Measurements from ENCODE around the gene CR1L. TPM values are rescaled to one million over a fixed set of nuclear protein-coding genes. Genes with fewer than 3 reads are reported as not detected.

CR1L gene
- total and polyA plus RNA-seq, 2 of the 8 experiments (the other 6 are each of a cell fraction or from before 2014, with no cell fraction given), result 0.39 TPM; not detected in 1

DNA sequence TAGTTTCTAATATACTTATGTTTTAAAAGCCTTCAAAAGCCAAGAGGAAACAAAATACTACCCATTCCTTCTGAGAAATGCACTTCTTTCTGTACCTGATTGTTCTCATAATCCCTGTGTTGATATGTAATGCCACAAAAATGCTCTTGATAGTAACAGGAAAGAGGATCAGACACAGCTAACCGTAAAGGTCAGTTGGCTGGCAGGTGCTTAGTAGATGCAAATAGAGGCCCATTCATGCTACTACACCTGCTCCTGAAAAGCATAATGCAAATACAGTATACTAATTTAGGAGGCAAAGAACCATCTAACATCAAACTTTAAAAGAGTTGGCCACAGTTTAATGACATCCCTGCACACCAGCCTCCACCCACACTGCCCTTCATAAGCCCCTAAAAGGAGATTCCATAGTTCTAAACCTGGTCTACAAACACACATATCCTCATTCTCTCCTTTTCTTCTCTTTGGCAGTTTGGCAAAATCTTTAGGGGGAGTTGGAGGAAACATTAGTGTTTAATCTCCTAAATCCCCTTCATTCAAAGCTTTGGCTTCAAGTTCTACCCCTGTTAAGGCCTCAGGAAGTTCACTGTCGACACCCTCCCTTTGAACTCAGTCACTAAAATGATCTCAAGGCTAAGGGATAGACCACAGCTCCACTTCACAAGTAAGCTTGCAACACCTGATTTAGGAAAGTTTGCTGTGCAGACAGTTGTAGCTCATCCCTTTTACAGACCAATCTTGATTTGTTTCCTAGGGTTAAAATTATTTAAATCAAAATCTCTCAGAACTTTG, 104.0 kb downstream of the CR1L start:
- DNase-seq (ENCODE audit: low read depth in 1 of 2, low spot score in 2 of 2) (no peak), FAIRE-seq (no peak)
- H3K4ac ChIP-seq (replicated peaks; ENCODE audit: insufficient read length, low read depth, low read length), result no peak overlapping the region
- H2BK15ac ChIP-seq (ENCODE audit: low read length), result no peak overlapping the region
- H2BK20ac ChIP-seq (ENCODE audit: low read length), result no peak overlapping the region
- H2AFZ ChIP-seq (ENCODE audit: low read length), result no peak overlapping the region
- H2BK5ac ChIP-seq (ENCODE audit: low read depth, low read length), result no peak overlapping the region
- H3K4me3 ChIP-seq (ENCODE audit: extremely low read depth in 1 of 4, insufficient read depth in 2 of 4, low read depth in 3 of 4, low read length in 4 of 4), result no peak overlapping the region; a peak in 1 of 8 replicates
- no peak overlapping the region for H2BK120ac ChIP-seq (replicated peaks; ENCODE audit: low read depth, low read length)
- peaks cover 2 to 4% of the 10 kb centered on the region in 2 experiments for H4K20me1 ChIP-seq (replicated peaks in 1 of 2; ENCODE audit: control insufficient read depth in 1 of 2, insufficient read depth in 2 of 2, low read length in 2 of 2)
- H3K4me1 ChIP-seq (replicated peaks in 1 of 4; ENCODE audit: control insufficient read depth in 3 of 4, insufficient read depth in 4 of 4, low read length in 3 of 4), result peaks cover 0 to 12% (median 10%) of the 10 kb centered on the region in 4 experiments
- H4K91ac ChIP-seq (replicated peaks; ENCODE audit: insufficient read length, low read length), result no peak overlapping the region
- no peak overlapping the region for H2BK12ac ChIP-seq (ENCODE audit: low read depth, low read length)
- no peak overlapping the region for H4K5ac ChIP-seq (ENCODE audit: insufficient read length, low read depth, low read length)
- H3K23me2 ChIP-seq (ENCODE audit: low read depth, low read length), result 0 out of 2 replicates have a peak, but pooled peaks cover 2% of the 10 kb centered on the region
- H4K8ac ChIP-seq (ENCODE audit: extremely low read depth, insufficient read depth, low read length), result no peak overlapping the region
- WGBS, 2 experiments (ENCODE audit: extremely low coverage in 1 of 2, insufficient coverage in 1 of 2, insufficient read length in 1 of 2, insufficient replicate concordance in 2 of 2, low coverage in 1 of 2, low lambda C conversion rate in 2 of 2, missing lambda C conversion rate in 1 of 2), result 75% methylated on average over 2 of the region's 2 CpGs; no CpG with 5 or more reads in 1 of the 2 experiments
- H3K9me3 ChIP-seq (ENCODE audit: insufficient read depth in 2 of 2, low read depth in 1 of 2, low read length in 1 of 2), result no peaks in the 10 kb centered on the region
- no peaks in the 10 kb centered on the region for H3K27me3 ChIP-seq (replicated peaks in 1 of 4; ENCODE audit: control insufficient read depth in 3 of 4, extremely low read depth in 1 of 4, insufficient read depth in 3 of 4, low read length in 3 of 4)
- no peak for TF ChIP-seq RXRA (IDR thresholded peaks at IDR 0.05; ENCODE audit: insufficient read depth, low read depth, low read length)
- TF ChIP-seq KDM1A (IDR thresholded peaks at IDR 0.05; ENCODE audit: borderline replicate concordance, low read length), result no peak
- TF ChIP-seq JUND (IDR thresholded peaks at IDR 0.05; ENCODE audit: low read length), result no peak
- TF ChIP-seq SP1 (IDR thresholded peaks at IDR 0.05; ENCODE audit: low read depth, low read length), result no peak
- TF ChIP-seq BRCA1 (IDR thresholded peaks at IDR 0.05; ENCODE audit: low read depth, low read length), result no peak
- no peak for TF ChIP-seq RFX5 (IDR thresholded peaks at IDR 0.05; ENCODE audit: borderline replicate concordance, low read depth, low read length)
- no peak for TF ChIP-seq YY1 (IDR thresholded peaks at IDR 0.05; ENCODE audit: low read depth, low read length)
- TF ChIP-seq POLR2AphosphoS5 (IDR thresholded peaks at IDR 0.05; ENCODE audit: low read depth, low read length), result no peak
- no peak for TF ChIP-seq MAFK (IDR thresholded peaks at IDR 0.05; ENCODE audit: low read depth, low read length)
- H3K23ac ChIP-seq (ENCODE audit: insufficient read length), result no peak overlapping the region
- H3K36me3 ChIP-seq (ENCODE audit: control insufficient read depth in 2 of 4, insufficient read depth in 4 of 4, low read length in 3 of 4), result no peaks in the 10 kb centered on the region
- ChIA-PET CTCF (ENCODE audit: partially characterized antibody) (interaction anchor here (1.1 to 1.3 kb wide), 2 partner anchors 84 to 153 kb away, joined by 3 read pairs; no protein-coding TSS in a partner anchor), POLR2A (ENCODE audit: partially characterized antibody) (interaction anchor here (0.6 kb wide), 1 partner anchor 22 kb away, joined by 4 read pairs; no protein-coding TSS in a partner anchor)
- no peak overlapping the region for H3K27ac ChIP-seq (ENCODE audit: low read depth, low read length)
- peaks cover 19 to 33% of the 10 kb centered on the region in 2 experiments for H3K79me2 ChIP-seq (ENCODE audit: control insufficient read depth in 1 of 2, insufficient read depth in 2 of 2, low read length in 2 of 2)
- H3K14ac ChIP-seq (ENCODE audit: insufficient read length), result no peak overlapping the region
- H3K9ac ChIP-seq (replicated peaks in 1 of 4; ENCODE audit: extremely low read depth in 1 of 4, low read depth in 3 of 4, low read length in 3 of 4), result no peak overlapping the region
- H3K18ac ChIP-seq (ENCODE audit: extremely low read depth, low read length), result no peak overlapping the region
- no peaks in the 10 kb centered on the region for H3K79me1 ChIP-seq (ENCODE audit: low read depth, low read length)
- H3K4me2 ChIP-seq (ENCODE audit: insufficient read depth in 1 of 2, low read depth in 2 of 2, low read length in 2 of 2), result peak overlapping the region; percentile 20 to 25; a peak in 2 of 4 replicates
- H3K56ac ChIP-seq (replicated peaks; ENCODE audit: insufficient read length, low read depth, low read length), result no peak overlapping the region
- no peak overlapping the region for H2AK5ac ChIP-seq (ENCODE audit: low read depth, low read length)
